ENCODE measurements around the gene PHLDA1.
A peak's percentile ranks its signal among the peaks of the same experiment; 100 is the strongest.

Gene PHLDA1

GRCh38 chr12:76030341-76031080, 1.1 kb downstream of the PHLDA1 start:
- DNase-seq (ENCODE audit: low spot score): peak; percentile 63
- no peak for TF ChIP-seq CTCF (IDR thresholded peaks at IDR 0.05; ENCODE audit: extremely low read depth, missing control alignments)

- TF ChIP-seq CTCF (IDR thresholded peaks at IDR 0.05; ENCODE audit: extremely low read depth, missing control alignments): no peak
- DNase-seq (ENCODE audit: low spot score): peak; percentile 16
These were observed 1.6 kb downstream of the PHLDA1 start for GRCh38 chr12:76029982-76030340.

- TF ChIP-seq CTCF (IDR thresholded peaks at IDR 0.05; ENCODE audit: extremely low read depth, missing control alignments): no peak
- no peak for DNase-seq (ENCODE audit: low spot score)
These were observed 2.9 kb downstream of the PHLDA1 start for GRCh38 chr12:76028571-76029277.

- DNase-seq (ENCODE audit: low spot score): no peak
- TF ChIP-seq CTCF (IDR thresholded peaks at IDR 0.05; ENCODE audit: extremely low read depth, missing control alignments): no peak
These were observed 4.9 kb downstream of the PHLDA1 start for GRCh38 chr12:76026643-76027063.

GRCh38 chr12:76025601-76026575, 5.7 kb downstream of the PHLDA1 start:
- no peak for TF ChIP-seq CTCF (IDR thresholded peaks at IDR 0.05; ENCODE audit: extremely low read depth, missing control alignments)
- no peak for DNase-seq (ENCODE audit: low spot score)

- no peak for DNase-seq (ENCODE audit: low spot score)
- no peak for TF ChIP-seq CTCF (IDR thresholded peaks at IDR 0.05; ENCODE audit: extremely low read depth, missing control alignments)
These were observed 6.5 kb downstream of the PHLDA1 start for GRCh38 chr12:76024942-76025600.
